ENCODE results near the gene GABRG3.

DNA sequence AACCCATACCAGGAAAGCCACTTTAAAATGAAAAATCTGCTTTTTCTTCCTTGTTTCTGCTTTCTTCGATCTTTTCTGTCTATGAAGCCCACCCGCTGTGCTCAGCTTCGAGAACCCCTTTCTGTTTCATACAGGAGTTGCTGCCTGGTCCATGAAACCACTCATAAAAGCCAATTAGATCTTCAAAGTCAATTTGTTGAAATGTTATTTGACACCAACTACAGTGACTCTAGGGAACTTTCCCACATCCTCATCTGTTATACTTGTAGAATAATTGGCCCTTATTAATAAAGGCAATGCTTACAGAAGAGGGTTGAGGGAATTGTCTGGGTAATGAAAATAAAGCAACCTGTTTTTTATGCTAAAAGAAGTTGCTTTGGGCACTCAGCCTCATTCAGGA, 604.5 kb downstream of the GABRG3 start:
- no peak for TF ChIP-seq POLR2AphosphoS5 (IDR thresholded peaks at IDR 0.05; ENCODE audit: low read depth, low read length)
- TF ChIP-seq TAF1 (IDR thresholded peaks at IDR 0.05; ENCODE audit: low read depth, low read length): no peak
- no peak for TF ChIP-seq POLR2A (IDR thresholded peaks at IDR 0.05; ENCODE audit: low read depth, low read length)
- no peak for TF ChIP-seq PAX5 (IDR thresholded peaks at IDR 0.05; ENCODE audit: insufficient read depth, low read length, severe bottlenecking)

All from GM12891 (cell line).